CD4-positive, CD25-positive, alpha-beta regulatory T cell (primary cell): ENCODE data around the gene C1orf122. TPM values are rescaled to one million over a fixed set of nuclear protein-coding genes. Genes with fewer than 3 reads are reported as not detected.

Experiments used
- ATAC-seq, 2 donors: fragments of 150-1000 bp; cut with Tn5 transposase; one replicate each; pipeline ENCODE4 v1.10.0; 2021; ENCODE audit warnings: low read depth in 2 of 2, moderate number of reproducible peaks in 2 of 2, moderate library complexity in 1 of 2
- DNase-seq, 3 donors: peaks; one replicate each; pipeline versions ENCODE4 v3.0.0 to v3.0.0-alpha.2; 2012 to 2022; ENCODE audit warnings: mixed read lengths in 1 of 3
- H3K27ac ChIP-seq: one replicate; pipeline ENCODE4 v1.7.0; 2013; ENCODE audit warnings: mild to moderate bottlenecking, low read length; ENCODE audit not compliant: insufficient read depth, poor library complexity, severe bottlenecking
- H3K27me3 ChIP-seq: one replicate; pipeline ENCODE4 v1.7.0; 2013; ENCODE audit warnings: low read length; ENCODE audit not compliant: control insufficient read depth, insufficient read depth
- H3K36me3 ChIP-seq: one replicate; pipeline ENCODE4 v1.7.0; 2013; ENCODE audit warnings: mild to moderate bottlenecking, low read length, moderate library complexity; ENCODE audit not compliant: control insufficient read depth, insufficient read depth
- H3K4me1 ChIP-seq: 2 replicates; pipeline ENCODE4 v1.7.0; 2013; ENCODE audit warnings: mild to moderate bottlenecking, low read length; ENCODE audit not compliant: insufficient read depth, control insufficient read depth, poor library complexity, severe bottlenecking
- H3K4me3 ChIP-seq: one replicate; pipeline ENCODE4 v1.7.0; 2013; ENCODE audit warnings: low read depth, mild to moderate bottlenecking, low read length, moderate library complexity
- H3K9me3 ChIP-seq, 2 experiments: 1 replicate in 1 of 2; 2 replicates in 1 of 2; pipeline ENCODE4 v1.7.0; 2013; ENCODE audit warnings: low read length in 2 of 2, mild to moderate bottlenecking in 1 of 2, moderate library complexity in 1 of 2; ENCODE audit not compliant: control insufficient read depth in 2 of 2
- H3K27ac Mint-ChIP-seq, 3 donors: one replicate each; pipeline ENCODE4 v1.8.0; 2020 to 2022; ENCODE audit warnings: mild to moderate bottlenecking in 3 of 3, mixed read lengths in 3 of 3, moderate library complexity in 2 of 3
- H3K27me3 Mint-ChIP-seq: one replicate; pipeline ENCODE4 v1.8.0; 2022; ENCODE audit warnings: mild to moderate bottlenecking, mixed read lengths
- H3K36me3 Mint-ChIP-seq: one replicate; pipeline ENCODE4 v1.8.0; 2020; ENCODE audit warnings: mixed read lengths
- H3K4me1 Mint-ChIP-seq, 4 donors: one replicate each; pipeline ENCODE4 v1.8.0; 2020 to 2022; ENCODE audit warnings: mixed read lengths in 4 of 4, mild to moderate bottlenecking in 1 of 4
- H3K4me3 Mint-ChIP-seq, 4 donors: one replicate each; pipeline ENCODE4 v1.8.0; 2020 to 2022; ENCODE audit warnings: mild to moderate bottlenecking in 4 of 4, mixed read lengths in 4 of 4, moderate library complexity in 3 of 4
- H3K9me3 Mint-ChIP-seq, 7 donors: one replicate each; pipeline ENCODE4 v1.8.0; 2020 to 2022; ENCODE audit warnings: mixed read lengths in 7 of 7, mild to moderate bottlenecking in 3 of 7, moderate library complexity in 2 of 7
- polyA plus RNA-seq, 4 donors: library from polyadenylated mRNA; unstranded; fragments of 300-500 nt; fragmentation: Illumina TruSeq; gene quantifications; one replicate each; pipeline ENCODE4 v1.2.3, GENCODE V29; 2021
- total RNA-seq: library from RNA; stranded (reverse); gene quantifications from one replicate; pipeline ENCODE4 v1.2.3, GENCODE V29; 2022

C1orf122 gene
- 13.7 TPM for total RNA-seq
- 10 to 100 TPM; 22.9 to 31.9 (median 26.6) TPM for polyA plus RNA-seq

GRCh38 chr1:37807555-37808368 lies at the start of gene C1orf122, which contains the start of gene YRDC:
Gene C1orf122 (plus strand): TSS chr1:37807790. CDS start chr1:37808405, 615 bp downstream.
Gene YRDC (minus strand): TSS chr1:37808208. CDS start chr1:37808180, 28 bp downstream.
- Mint-ChIP-seq H3K27ac (peak within 1 kb of the TSS; percentile 90 to 98 (median 91)), H3K9me3 (no peaks in the 10 kb centered on the region), H3K4me3 (peak within 1 kb of the TSS; percentile 92 to 99 (median 95)), H3K36me3 (peaks cover 28% of the 10 kb centered on the region), H3K27me3 (no peaks in the 10 kb centered on the region), H3K4me1 (peaks cover 4 to 49% (median 20%) of the 10 kb centered on the region in 4 donors)
- no peaks in the 10 kb centered on the region for H3K9me3 ChIP-seq
- H3K27ac ChIP-seq, result peak within 1 kb of the TSS; percentile 91
- H3K4me1 ChIP-seq, result peaks cover 34% of the 10 kb centered on the region
- peak within 1 kb of the TSS; percentile 83 for H3K4me3 ChIP-seq
- peaks cover 42% of the 10 kb centered on the region for H3K36me3 ChIP-seq
- ATAC-seq (peak; percentile 93), DNase-seq (peak; percentile 90 to 95 (median 90))
- H3K27me3 ChIP-seq, result no peaks in the 10 kb centered on the region

GRCh38 chr1:37759451-37759850 lies 48.1 kb upstream of the C1orf122 start:
- no peak overlapping the region for H3K27ac Mint-ChIP-seq
- H3K4me3 ChIP-seq, result no peak overlapping the region
- no peak overlapping the region for H3K27ac ChIP-seq
- DNase-seq (no peak), ATAC-seq (no peak)
- peaks cover 6% of the 10 kb centered on the region for H3K27me3 ChIP-seq
- H3K36me3 ChIP-seq, result no peaks in the 10 kb centered on the region
- H3K36me3 Mint-ChIP-seq, result no peaks in the 10 kb centered on the region
- H3K9me3 ChIP-seq, result no peaks in the 10 kb centered on the region
- H3K27me3 Mint-ChIP-seq, result peaks cover 21% of the 10 kb centered on the region
- peaks cover 0 to 2% (median 0%) of the 10 kb centered on the region in 7 donors for H3K9me3 Mint-ChIP-seq
- H3K4me1 Mint-ChIP-seq, result peaks cover 0 to 2% (median 0%) of the 10 kb centered on the region in 4 donors
- no peak overlapping the region for H3K4me3 Mint-ChIP-seq
- H3K4me1 ChIP-seq, result no peaks in the 10 kb centered on the region

GRCh38 chr1:37761416-37762095 lies 46.0 kb upstream of the C1orf122 start:
- no peak overlapping the region for H3K4me3 ChIP-seq
- H3K9me3 Mint-ChIP-seq, result peaks cover 0 to 2% (median 0%) of the 10 kb centered on the region in 7 donors
- no peak overlapping the region for H3K4me3 Mint-ChIP-seq
- no peak overlapping the region for H3K27ac Mint-ChIP-seq
- H3K4me1 Mint-ChIP-seq, result peaks cover 0 to 20% (median 1%) of the 10 kb centered on the region in 4 donors
- peaks cover 7% of the 10 kb centered on the region for H3K4me1 ChIP-seq
- H3K27ac ChIP-seq, result no peak overlapping the region
- H3K27me3 Mint-ChIP-seq, result peaks cover 37% of the 10 kb centered on the region
- DNase-seq, result no peak
- no peaks in the 10 kb centered on the region for H3K9me3 ChIP-seq
- no peak for ATAC-seq
- H3K36me3 ChIP-seq, result no peaks in the 10 kb centered on the region
- H3K36me3 Mint-ChIP-seq, result no peaks in the 10 kb centered on the region
- H3K27me3 ChIP-seq, result peaks cover 14% of the 10 kb centered on the region

- no peaks in the 10 kb centered on the region for H3K9me3 ChIP-seq
- H3K4me3 Mint-ChIP-seq, result no peak overlapping the region
- H3K9me3 Mint-ChIP-seq, result peaks cover 0 to 2% (median 0%) of the 10 kb centered on the region in 7 donors
- peaks cover 47% of the 10 kb centered on the region for H3K27me3 Mint-ChIP-seq
- ATAC-seq (no peak), DNase-seq (no peak)
- peaks cover 20% of the 10 kb centered on the region for H3K27me3 ChIP-seq
- peaks cover 7% of the 10 kb centered on the region for H3K4me1 ChIP-seq
- no peaks in the 10 kb centered on the region for H3K36me3 Mint-ChIP-seq
- no peak overlapping the region for H3K27ac ChIP-seq
- H3K4me1 Mint-ChIP-seq, result peaks cover 0 to 20% (median 1%) of the 10 kb centered on the region in 4 donors
- H3K27ac Mint-ChIP-seq, result no peak overlapping the region
- no peaks in the 10 kb centered on the region for H3K36me3 ChIP-seq
- no peak overlapping the region for H3K4me3 ChIP-seq
Measured at GRCh38 chr1:37762516-37762915, 45.1 kb upstream of the C1orf122 start.

- Mint-ChIP-seq H3K4me1 (peaks cover 0 to 20% (median 1%) of the 10 kb centered on the region in 4 donors), H3K9me3 (peaks cover 0 to 2% (median 0%) of the 10 kb centered on the region in 7 donors), H3K4me3 (no peak overlapping the region), H3K36me3 (no peaks in the 10 kb centered on the region), H3K27ac (no peak overlapping the region), H3K27me3 (peaks cover 60% of the 10 kb centered on the region)
- Histone ChIP-seq H3K4me3 (no peak overlapping the region), H3K9me3 (no peaks in the 10 kb centered on the region), H3K27me3 (peaks cover 21% of the 10 kb centered on the region), H3K4me1 (peaks cover 7% of the 10 kb centered on the region), H3K27ac (no peak overlapping the region), H3K36me3 (no peaks in the 10 kb centered on the region)
- no peak for ATAC-seq
- no peak for DNase-seq
Measured at GRCh38 chr1:37763791-37764413, 43.7 kb upstream of the C1orf122 start.

- Histone ChIP-seq H3K27ac (no peak overlapping the region), H3K9me3 (no peaks in the 10 kb centered on the region), H3K27me3 (peaks cover 24% of the 10 kb centered on the region), H3K4me1 (peaks cover 7% of the 10 kb centered on the region), H3K36me3 (no peaks in the 10 kb centered on the region), H3K4me3 (no peak overlapping the region)
- ATAC-seq, result no peak
- no peak overlapping the region for H3K27ac Mint-ChIP-seq
- DNase-seq, result peak in 2 of 3 donors; percentile 28 to 31
- peaks cover 66% of the 10 kb centered on the region for H3K27me3 Mint-ChIP-seq
- peaks cover 0 to 20% (median 1%) of the 10 kb centered on the region in 4 donors for H3K4me1 Mint-ChIP-seq
- H3K36me3 Mint-ChIP-seq, result no peaks in the 10 kb centered on the region
- no peak overlapping the region for H3K4me3 Mint-ChIP-seq
- H3K9me3 Mint-ChIP-seq, result peaks cover 0 to 2% (median 0%) of the 10 kb centered on the region in 7 donors
Measured at GRCh38 chr1:37764414-37764825, 43.2 kb upstream of the C1orf122 start.

GRCh38 chr1:37764888-37765441 lies 42.6 kb upstream of the C1orf122 start, which contains the start of gene EPHA10:
Gene EPHA10 (minus strand): TSS chr1:37765120. CDS start chr1:37765066, 54 bp downstream.
- Histone ChIP-seq H3K4me1 (peaks cover 7% of the 10 kb centered on the region), H3K27me3 (peaks cover 26% of the 10 kb centered on the region), H3K4me3 (no peak within 1 kb of the TSS), H3K9me3 (no peaks in the 10 kb centered on the region), H3K27ac (no peak within 1 kb of the TSS), H3K36me3 (no peaks in the 10 kb centered on the region)
- Mint-ChIP-seq H3K4me3 (peak within 1 kb of the TSS in 1 of 4 donors; percentile 75), H3K9me3 (peaks cover 0 to 3% (median 0%) of the 10 kb centered on the region in 7 donors), H3K27me3 (peaks cover 70% of the 10 kb centered on the region), H3K27ac (no peak within 1 kb of the TSS), H3K36me3 (no peaks in the 10 kb centered on the region), H3K4me1 (peaks cover 0 to 20% (median 1%) of the 10 kb centered on the region in 4 donors)
- ATAC-seq (no peak), DNase-seq (no peak)
